Endodermal cell (in vitro differentiated cells): ENCODE measurements around the gene AMN1. TPM values are rescaled to one million over a fixed set of nuclear protein-coding genes. Genes with fewer than 3 reads are reported as not detected.
"Not testable (repeated sequence)": the region's sequence is repeated elsewhere in the genome, so short reads cannot be mapped to it uniquely, and the experiment has no call there.

Experiments
- DNase-seq: peaks from one replicate; pipeline ENCODE4 v3.0.0-alpha.2; 2017
- H3K27ac ChIP-seq: 2 replicates; pipeline ENCODE4 v1.5.1; 2013; ENCODE audit warnings: mild to moderate bottlenecking, low read depth, low read length, moderate library complexity
- H3K27me3 ChIP-seq: 2 replicates; pipeline ENCODE4 v1.6.1; 2013; ENCODE audit warnings: mild to moderate bottlenecking, low read length, moderate library complexity; ENCODE audit not compliant: insufficient read depth, control insufficient read depth, poor library complexity, severe bottlenecking
- H3K36me3 ChIP-seq: 2 replicates; pipeline ENCODE4 v1.7.0; 2013; ENCODE audit warnings: mild to moderate bottlenecking, low read length, moderate library complexity; ENCODE audit not compliant: control insufficient read depth, insufficient read depth
- H3K4me1 ChIP-seq: one replicate; pipeline ENCODE4 v1.7.0; 2013; ENCODE audit warnings: low read length; ENCODE audit not compliant: control insufficient read depth, insufficient read depth
- H3K4me3 ChIP-seq: 2 replicates; pipeline ENCODE4 v1.5.1; 2013; ENCODE audit warnings: mild to moderate bottlenecking, low read length, moderate library complexity
- H3K9ac ChIP-seq: 2 replicates; pipeline ENCODE4 v1.6.1; 2013; ENCODE audit warnings: mild to moderate bottlenecking, low read length, moderate library complexity; ENCODE audit not compliant: poor library complexity, severe bottlenecking; ENCODE audit errors: extremely low read depth
- H3K9me3 ChIP-seq: 2 replicates; pipeline ENCODE4 v1.6.1; 2013; ENCODE audit warnings: mild to moderate bottlenecking, low read length, moderate library complexity; ENCODE audit not compliant: control insufficient read depth
- H3K27ac Mint-ChIP-seq: 2 replicates; pipeline ENCODE4 v1.8.0; 2020; ENCODE audit warnings: mixed read lengths
- H3K27me3 Mint-ChIP-seq: 2 replicates; pipeline ENCODE4 v1.8.0; 2021; ENCODE audit warnings: mild to moderate bottlenecking, mixed read lengths; ENCODE audit not compliant: insufficient read depth
- H3K36me3 Mint-ChIP-seq: 2 replicates; pipeline ENCODE4 v1.8.0; 2020; ENCODE audit warnings: low read depth, mixed read lengths
- H3K4me1 Mint-ChIP-seq: 2 replicates; pipeline ENCODE4 v1.8.0; 2020; ENCODE audit warnings: mixed read lengths
- H3K4me3 Mint-ChIP-seq: 2 replicates; pipeline ENCODE4 v1.8.0; 2020; ENCODE audit warnings: mild to moderate bottlenecking, moderate library complexity, mixed read lengths
- H3K9me3 Mint-ChIP-seq: 2 replicates; pipeline ENCODE4 v1.8.0; 2020; ENCODE audit warnings: mild to moderate bottlenecking, mixed read lengths
- WGBS, 2 experiments: methylation state at CpG; one replicate each; pipeline versions ENCODE4 v1.1.5 to v1.1.7; 2013; ENCODE audit warnings: missing lambda C conversion rate in 2 of 2, mixed read lengths in 1 of 2; ENCODE audit not compliant: insufficient coverage in 1 of 2, insufficient read length in 1 of 2; 5-methylcytosine and 5-hydroxymethylcytosine counted together
- total RNA-seq, 2 donors: library from RNA; stranded (reverse); fragmentation: NEBNext Ultra II Directional in 1 of 2; extraction: Animal tissue kit (Norgen Biotek cat#: 25700) in 1 of 2; gene quantifications; 2 replicates in 1 of 2; 3 replicates in 1 of 2; pipeline ENCODE4 v1.2.1, GENCODE V29; 2021
- TF ChIP-seq, protein P1 (sequence below): fragments of 200-600 bp; sonication (generic); conservative IDR thresholded peaks from 2 replicates; pipeline ENCODE4 v1.5.0; 2021; ENCODE audit warnings: antibody characterized with exemption, mild to moderate bottlenecking

Gene AMN1
- total RNA-seq, 2 donors from 2014 or later, result 12.5 to 15.2 TPM

DNA sequence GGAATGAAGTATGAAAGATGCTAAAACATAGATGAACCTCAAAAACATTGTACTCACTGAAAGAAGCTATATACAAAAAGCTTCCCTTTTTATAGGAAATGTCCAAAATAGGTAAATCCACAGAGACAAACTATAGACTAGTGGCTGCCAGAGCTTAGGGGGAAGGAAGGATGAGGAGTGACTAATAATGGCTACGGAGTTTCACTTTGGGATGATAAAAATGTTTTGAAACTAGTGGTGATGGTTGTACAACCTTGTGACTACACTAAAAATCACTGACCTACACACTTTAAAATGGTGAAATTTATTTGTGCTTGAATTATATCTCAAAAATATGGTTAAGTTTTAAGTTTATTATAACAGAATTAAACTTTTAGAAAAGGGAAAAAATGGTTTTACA is 37.1 kb upstream of the AMN1 start:
- Mint-ChIP-seq H3K27me3 (no peaks in the 10 kb centered on the region), H3K27ac (no peak overlapping the region), H3K4me3 (no peak overlapping the region), H3K4me1 (no peaks in the 10 kb centered on the region), H3K9me3 (peaks cover 52% of the 10 kb centered on the region), H3K36me3 (no peaks in the 10 kb centered on the region)
- peaks cover 7% of the 10 kb centered on the region for H3K9me3 ChIP-seq
- H3K4me1 ChIP-seq, result no peaks in the 10 kb centered on the region
- H3K27ac ChIP-seq, result no peak overlapping the region
- TF ChIP-seq, protein P1, sequence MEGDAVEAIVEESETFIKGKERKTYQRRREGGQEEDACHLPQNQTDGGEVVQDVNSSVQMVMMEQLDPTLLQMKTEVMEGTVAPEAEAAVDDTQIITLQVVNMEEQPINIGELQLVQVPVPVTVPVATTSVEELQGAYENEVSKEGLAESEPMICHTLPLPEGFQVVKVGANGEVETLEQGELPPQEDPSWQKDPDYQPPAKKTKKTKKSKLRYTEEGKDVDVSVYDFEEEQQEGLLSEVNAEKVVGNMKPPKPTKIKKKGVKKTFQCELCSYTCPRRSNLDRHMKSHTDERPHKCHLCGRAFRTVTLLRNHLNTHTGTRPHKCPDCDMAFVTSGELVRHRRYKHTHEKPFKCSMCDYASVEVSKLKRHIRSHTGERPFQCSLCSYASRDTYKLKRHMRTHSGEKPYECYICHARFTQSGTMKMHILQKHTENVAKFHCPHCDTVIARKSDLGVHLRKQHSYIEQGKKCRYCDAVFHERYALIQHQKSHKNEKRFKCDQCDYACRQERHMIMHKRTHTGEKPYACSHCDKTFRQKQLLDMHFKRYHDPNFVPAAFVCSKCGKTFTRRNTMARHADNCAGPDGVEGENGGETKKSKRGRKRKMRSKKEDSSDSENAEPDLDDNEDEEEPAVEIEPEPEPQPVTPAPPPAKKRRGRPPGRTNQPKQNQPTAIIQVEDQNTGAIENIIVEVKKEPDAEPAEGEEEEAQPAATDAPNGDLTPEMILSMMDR, result no peak
- H3K36me3 ChIP-seq, result no peaks in the 10 kb centered on the region
- no peak for DNase-seq
- 90% methylated on average over 1 of the region's 1 CpG; no CpG with 5 or more reads in 1 of the 2 experiments for WGBS, 2 experiments
- no peak overlapping the region for H3K4me3 ChIP-seq
- no peaks in the 10 kb centered on the region for H3K27me3 ChIP-seq
- H3K9ac ChIP-seq, result no peak overlapping the region

DNA sequence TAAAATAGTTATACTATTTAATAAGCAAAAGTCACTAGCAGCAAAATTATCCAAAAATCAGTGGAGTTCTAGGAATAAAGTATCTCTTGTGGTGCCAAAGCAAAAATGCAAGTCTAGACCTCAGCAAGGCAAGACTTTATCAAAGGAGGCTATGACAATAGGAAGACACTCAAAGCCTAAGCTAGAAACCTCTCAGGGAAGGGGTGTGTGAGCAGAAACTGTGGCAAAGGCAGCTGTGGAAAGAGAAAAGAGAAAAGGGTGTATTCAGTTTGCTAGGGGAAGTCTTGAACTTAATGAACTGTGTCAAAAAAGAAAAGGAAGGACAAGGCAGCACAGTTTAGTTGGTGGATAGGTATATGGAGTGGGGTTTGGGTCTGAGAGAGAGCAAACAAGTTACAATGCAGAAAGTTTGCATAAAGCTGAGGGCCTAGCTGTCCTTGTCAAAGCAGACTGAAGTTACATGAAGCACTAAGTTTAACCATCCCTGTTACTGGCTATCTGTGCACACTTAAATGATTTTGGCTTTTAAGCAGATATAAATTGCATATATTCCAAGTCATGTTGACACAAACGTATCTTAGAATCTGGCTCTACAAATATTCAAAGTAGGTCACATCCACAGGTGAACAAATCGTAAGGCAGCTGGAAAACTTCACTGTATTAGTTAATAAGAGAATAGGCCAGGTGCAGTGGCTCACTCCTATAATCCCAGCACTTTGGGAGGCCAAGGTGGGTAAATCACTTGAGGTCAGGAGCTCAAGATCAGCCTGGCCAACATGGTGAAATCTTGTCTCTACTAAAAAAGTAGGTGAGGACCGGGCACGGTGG is 31.0 kb upstream of the AMN1 start:
- Histone ChIP-seq H3K9me3 (peaks cover 7% of the 10 kb centered on the region), H3K36me3 (no peaks in the 10 kb centered on the region), H3K27me3 (no peaks in the 10 kb centered on the region), H3K4me3 (no peak overlapping the region), H3K4me1 (no peaks in the 10 kb centered on the region), H3K27ac (no peak overlapping the region), H3K9ac (no peak overlapping the region)
- no peak overlapping the region for H3K27ac Mint-ChIP-seq
- peaks cover 20% of the 10 kb centered on the region for H3K4me1 Mint-ChIP-seq
- 96% methylated on average over 4 of the region's 4 CpGs for WGBS, 2 experiments
- TF ChIP-seq, protein P1, result no peak
- H3K4me3 Mint-ChIP-seq, result no peak overlapping the region
- DNase-seq, result no peak
- H3K27me3 Mint-ChIP-seq, result no peaks in the 10 kb centered on the region
- no peaks in the 10 kb centered on the region for H3K36me3 Mint-ChIP-seq
- peaks cover 19% of the 10 kb centered on the region for H3K9me3 Mint-ChIP-seq

DNA sequence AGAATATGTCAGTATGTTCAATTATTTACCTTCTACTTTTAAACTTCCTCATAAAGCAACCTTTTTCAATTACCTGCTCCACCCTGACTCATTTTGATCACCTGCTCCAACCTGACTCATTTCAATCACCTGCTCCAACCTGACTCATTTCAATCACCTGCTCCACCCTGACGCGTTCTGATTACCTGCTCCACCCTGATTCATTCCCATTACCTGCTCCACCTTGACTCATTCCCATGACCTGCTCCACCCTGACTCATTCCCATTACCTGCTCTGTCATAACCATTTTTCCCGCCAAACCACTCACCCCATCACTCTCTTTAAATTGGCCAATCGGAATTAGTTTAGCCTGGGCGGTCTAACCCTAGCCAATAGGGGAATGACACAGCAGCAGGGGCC is 29.5 kb upstream of the AMN1 start:
- not testable (repeated sequence) for H3K27me3 ChIP-seq, H3K27ac Mint-ChIP-seq, DNase-seq, H3K27me3 Mint-ChIP-seq, H3K27ac ChIP-seq, H3K36me3 Mint-ChIP-seq, H3K4me3 Mint-ChIP-seq, H3K9me3 Mint-ChIP-seq, H3K36me3 ChIP-seq, H3K9ac ChIP-seq, H3K4me3 ChIP-seq, H3K9me3 ChIP-seq, H3K4me1 ChIP-seq
- peaks cover 20% of the 10 kb centered on the region for H3K4me1 Mint-ChIP-seq
- 89 to 97% methylated on average over 2 to 5 of the region's 5 CpGs for WGBS, 2 experiments
